Body of pancreas (tissue), 4 donors: ENCODE results near the gene MAN2A1. TPM values are rescaled to one million over a fixed set of nuclear protein-coding genes. Genes with fewer than 3 reads are reported as not detected.

Source experiments
- ATAC-seq: fragments of 150-250 bp; one replicate; pipeline ENCODE4 v1.9.1; 2016
- DNase-seq, 4 donors: peaks; one replicate each; pipeline ENCODE4 v3.0.0-alpha.2; 2019
- H3K27ac ChIP-seq, 4 donors: fragments of 200-600 bp; sonication (generic); 1 replicate in 3 of 4; 2 replicates in 1 of 4; pipeline versions ENCODE4 v1.5.1 to v1.6.1; 2016 to 2019; ENCODE audit warnings: mild to moderate bottlenecking in 1 of 4, mixed read lengths in 1 of 4, moderate library complexity in 1 of 4
- H3K27me3 ChIP-seq, 2 donors: fragments of 200-600 bp; sonication (generic); one replicate each; pipeline ENCODE4 v1.6.0; 2016; ENCODE audit warnings: mild to moderate bottlenecking in 1 of 2
- H3K36me3 ChIP-seq, 2 donors: fragments of 200-600 bp; sonication (generic); replicated peaks in 1 of 2; 2 replicates each; pipeline ENCODE4 v1.5.1; 2016; ENCODE audit warnings: low read depth in 2 of 2; ENCODE audit not compliant: insufficient read depth in 1 of 2
- H3K4me1 ChIP-seq: fragments of 200-600 bp; sonication (generic); one replicate; pipeline ENCODE4 v1.6.0; 2016
- H3K4me3 ChIP-seq, 2 donors: fragments of 200-600 bp; sonication (generic); 1 replicate in 1 of 2; 2 replicates in 1 of 2; pipeline ENCODE4 v1.5.1; 2016 to 2019
- H3K9me3 ChIP-seq, 3 donors: fragments of 200-600 bp; sonication (generic); 1 replicate in 2 of 3; 2 replicates in 1 of 3; pipeline ENCODE4 v1.5.1; 2016
- POLR2A ChIP-seq, 3 donors: fragments of 450-650 bp; IDR thresholded peaks; one replicate each; pipeline ENCODE4 v1.6.1; 2016; ENCODE audit warnings: antibody characterized with exemption in 3 of 3, mild to moderate bottlenecking in 2 of 3
- WGBS, 2 donors: methylation state at CpG; one replicate each; pipeline ENCODE4 v1.1.5; 2017; 5-methylcytosine and 5-hydroxymethylcytosine counted together
- intact Hi-C: fragments of 100-400 bp; cut with DNase I; formaldehyde crosslinking; loops from one replicate; pipeline ENCODE4 v1.15.1; 2023
- total RNA-seq, 2 donors: library from RNA; depleted of rRNA; stranded (reverse); fragments of >200 nt; gene quantifications; one replicate each; pipeline ENCODE4 v1.1.0, GENCODE V29; 2016
- TF ChIP-seq, protein P1 (sequence below), 7 experiments: fragments of 450-650 bp in 4 of 7; fragments of 200-600 bp in 3 of 7; sonication (generic) in 3 of 7; IDR thresholded peaks; one replicate each; pipeline ENCODE4 v1.5.1; 2016 to 2019; ENCODE audit warnings: antibody characterized with exemption in 7 of 7

Gene MAN2A1
- total RNA-seq, 2 donors from 2014 or later = 43.8 to 61.7 TPM

DNA sequence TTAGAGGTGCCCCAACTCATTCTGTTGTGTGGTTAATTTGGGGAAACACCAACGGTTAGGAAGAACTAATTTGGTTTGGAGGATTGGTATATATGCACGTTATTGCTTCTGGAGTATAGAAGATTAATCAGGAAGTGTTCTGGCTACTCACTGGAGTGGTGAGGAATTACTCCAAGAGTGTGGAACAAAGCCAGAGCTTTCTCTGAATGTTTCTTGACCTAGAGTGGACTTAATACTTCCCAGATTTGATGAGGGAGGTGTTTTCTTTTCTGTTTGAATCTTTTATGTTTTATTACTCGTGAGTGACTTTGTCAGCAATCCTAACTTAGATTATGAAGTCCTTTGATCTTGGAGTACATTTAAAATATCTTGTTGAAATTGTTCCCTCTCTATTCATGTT, 163.7 kb downstream of the MAN2A1 start:
- Histone ChIP-seq H3K36me3 (peaks cover 0 to 11% of the 10 kb centered on the region in 2 donors), H3K27ac (no peak overlapping the region), H3K27me3 (no peaks in the 10 kb centered on the region), H3K9me3 (no peaks in the 10 kb centered on the region), H3K4me3 (no peak overlapping the region), H3K4me1 (no peaks in the 10 kb centered on the region)
- 63 to 75% methylated on average over 3 of the region's 3 CpGs for WGBS, 2 donors
- intact Hi-C loops = no loop called here
- ATAC-seq (no peak), DNase-seq (no peak)
- TF ChIP-seq, protein P1, sequence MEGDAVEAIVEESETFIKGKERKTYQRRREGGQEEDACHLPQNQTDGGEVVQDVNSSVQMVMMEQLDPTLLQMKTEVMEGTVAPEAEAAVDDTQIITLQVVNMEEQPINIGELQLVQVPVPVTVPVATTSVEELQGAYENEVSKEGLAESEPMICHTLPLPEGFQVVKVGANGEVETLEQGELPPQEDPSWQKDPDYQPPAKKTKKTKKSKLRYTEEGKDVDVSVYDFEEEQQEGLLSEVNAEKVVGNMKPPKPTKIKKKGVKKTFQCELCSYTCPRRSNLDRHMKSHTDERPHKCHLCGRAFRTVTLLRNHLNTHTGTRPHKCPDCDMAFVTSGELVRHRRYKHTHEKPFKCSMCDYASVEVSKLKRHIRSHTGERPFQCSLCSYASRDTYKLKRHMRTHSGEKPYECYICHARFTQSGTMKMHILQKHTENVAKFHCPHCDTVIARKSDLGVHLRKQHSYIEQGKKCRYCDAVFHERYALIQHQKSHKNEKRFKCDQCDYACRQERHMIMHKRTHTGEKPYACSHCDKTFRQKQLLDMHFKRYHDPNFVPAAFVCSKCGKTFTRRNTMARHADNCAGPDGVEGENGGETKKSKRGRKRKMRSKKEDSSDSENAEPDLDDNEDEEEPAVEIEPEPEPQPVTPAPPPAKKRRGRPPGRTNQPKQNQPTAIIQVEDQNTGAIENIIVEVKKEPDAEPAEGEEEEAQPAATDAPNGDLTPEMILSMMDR (IDR thresholded peaks at IDR 0.05) = no peak
- no peak for TF ChIP-seq POLR2A (IDR thresholded peaks at IDR 0.05)

DNA sequence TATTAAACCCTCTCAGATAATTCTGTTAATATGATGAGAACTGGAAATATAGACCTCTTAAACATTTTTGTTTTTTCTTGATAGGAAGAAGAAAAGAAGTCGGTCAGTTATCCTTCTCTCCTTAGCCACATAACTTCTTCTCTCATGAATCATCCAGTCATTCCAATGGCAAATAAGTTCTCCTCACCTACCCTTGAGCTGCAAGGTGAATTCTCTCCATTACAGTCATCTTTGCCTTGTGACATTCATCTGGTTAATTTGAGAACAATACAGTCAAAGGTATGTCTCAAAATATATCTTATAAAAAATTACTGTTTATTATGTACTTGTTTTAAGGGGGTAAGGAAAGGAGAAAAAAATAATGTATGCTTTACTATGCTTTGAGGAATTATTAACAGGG, 165.3 kb downstream of the MAN2A1 start:
- no peaks in the 10 kb centered on the region for H3K9me3 ChIP-seq
- DNase-seq = no peak
- no peak overlapping the region for H3K27ac ChIP-seq
- intact Hi-C loops = no loop called here
- H3K27me3 ChIP-seq = no peaks in the 10 kb centered on the region
- TF ChIP-seq, protein P1 (IDR thresholded peaks at IDR 0.05) = no peak
- no peak for TF ChIP-seq POLR2A (IDR thresholded peaks at IDR 0.05)
- ATAC-seq = no peak
- H3K4me1 ChIP-seq = no peaks in the 10 kb centered on the region
- peaks cover 0 to 9% of the 10 kb centered on the region in 2 donors for H3K36me3 ChIP-seq
- 96 to 97% methylated on average over 1 of the region's 1 CpG for WGBS, 2 donors
- H3K4me3 ChIP-seq = no peak overlapping the region

DNA sequence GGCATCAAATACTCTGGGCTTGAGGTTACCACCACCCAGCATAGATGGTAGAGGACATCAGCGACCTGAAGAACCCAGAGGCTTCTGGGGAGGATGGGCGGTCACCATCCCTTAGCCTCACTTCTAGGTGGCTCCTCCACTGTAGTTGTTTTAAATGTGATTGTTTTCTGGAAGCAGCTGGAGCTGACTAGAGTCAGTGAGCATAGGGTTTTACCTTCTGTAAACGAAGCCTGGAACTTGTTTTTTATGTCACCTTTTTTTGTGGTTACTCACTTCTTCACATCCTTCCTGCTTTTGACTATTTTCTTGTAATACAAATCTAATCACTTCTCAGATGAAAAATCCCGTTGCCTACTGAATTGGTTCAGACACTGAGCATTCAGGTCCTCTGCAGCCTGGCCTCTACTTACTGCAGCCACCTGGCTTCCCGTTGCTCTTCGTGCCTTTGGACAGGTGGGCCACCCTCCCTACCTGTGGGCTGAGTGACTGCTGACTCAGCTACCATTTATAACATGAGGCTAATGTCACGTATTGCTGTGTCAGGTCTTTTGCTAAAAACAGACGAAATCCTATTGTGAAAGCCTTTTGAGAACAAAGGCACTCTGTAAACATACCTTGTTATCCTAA, 167.8 kb downstream of the MAN2A1 start:
- intact Hi-C loops = no loop called here
- H3K36me3 ChIP-seq = peaks cover 0 to 11% of the 10 kb centered on the region in 2 donors

DNA sequence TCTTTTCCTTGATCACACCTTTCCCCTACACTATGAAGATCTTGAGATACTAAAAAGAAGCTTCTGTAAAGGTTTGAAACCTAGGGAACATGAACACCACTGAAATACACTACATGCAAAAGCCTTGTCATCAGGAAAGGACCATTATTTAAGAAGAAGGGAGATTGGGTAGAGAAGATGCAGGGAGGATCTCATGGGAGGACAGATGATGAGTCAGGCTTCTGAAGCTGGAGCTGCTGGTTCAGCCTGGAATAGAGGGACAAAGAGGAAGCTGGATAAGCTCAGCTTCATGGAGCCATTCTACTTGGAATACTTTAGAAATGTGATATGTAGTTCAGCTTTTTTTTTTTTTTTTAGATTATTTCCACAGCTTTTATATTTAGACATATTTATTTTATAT, 169.8 kb downstream of the MAN2A1 start:
- Histone ChIP-seq H3K4me3 (no peak overlapping the region), H3K9me3 (no peaks in the 10 kb centered on the region), H3K27me3 (no peaks in the 10 kb centered on the region), H3K4me1 (no peaks in the 10 kb centered on the region), H3K36me3 (peaks cover 0 to 11% of the 10 kb centered on the region in 2 donors), H3K27ac (no peak overlapping the region)
- TF ChIP-seq, protein P1 (IDR thresholded peaks at IDR 0.05) = no peak
- TF ChIP-seq POLR2A (IDR thresholded peaks at IDR 0.05) = no peak
- intact Hi-C loops = no loop called here
- ATAC-seq (no peak), DNase-seq (no peak)

More for the DNA sequence above, 167.8 kb downstream of the MAN2A1 start:
- Histone ChIP-seq H3K27ac (no peak overlapping the region), H3K9me3 (no peaks in the 10 kb centered on the region), H3K27me3 (no peaks in the 10 kb centered on the region), H3K4me3 (no peak overlapping the region), H3K4me1 (no peaks in the 10 kb centered on the region)
- 66 to 86% methylated on average over 8 of the region's 8 CpGs for WGBS, 2 donors
- TF ChIP-seq, protein P1 (IDR thresholded peaks at IDR 0.05) = no peak
- no peak for TF ChIP-seq POLR2A (IDR thresholded peaks at IDR 0.05)
- peak in 3 of 4 donors; percentile 12 to 29 (median 18) for DNase-seq
- peak; percentile 21 for ATAC-seq

DNA sequence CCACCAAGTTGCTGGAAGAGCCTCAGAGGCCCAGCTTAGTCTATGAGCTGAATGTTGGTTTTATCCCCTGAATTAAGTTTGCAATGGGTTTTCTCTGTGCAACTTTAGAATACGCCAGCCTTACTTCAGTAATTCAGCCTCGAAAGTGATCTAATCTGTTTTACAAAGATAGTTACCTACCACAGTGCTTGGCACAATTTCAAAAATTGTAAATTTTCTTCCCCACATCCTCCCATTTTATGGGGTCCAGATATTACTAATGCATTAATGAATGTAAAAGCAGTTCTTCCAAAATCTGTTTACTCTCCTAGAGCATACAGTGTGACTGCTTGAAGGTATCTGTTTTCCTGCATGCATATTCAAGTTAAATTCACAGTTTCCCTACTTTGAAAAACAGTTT, 172.6 kb downstream of the MAN2A1 start:
- TF ChIP-seq, protein P1 (IDR thresholded peaks at IDR 0.05) = no peak
- no peak for TF ChIP-seq POLR2A (IDR thresholded peaks at IDR 0.05)
- DNase-seq = no peak
- ATAC-seq = no peak
- Histone ChIP-seq H3K4me3 (no peak overlapping the region), H3K9me3 (no peaks in the 10 kb centered on the region), H3K36me3 (peaks cover 0 to 10% of the 10 kb centered on the region in 2 donors), H3K27ac (no peak overlapping the region), H3K4me1 (peaks cover 8% of the 10 kb centered on the region), H3K27me3 (no peaks in the 10 kb centered on the region)
- intact Hi-C loops = no loop called here
- WGBS, 2 donors = 91 to 95% methylated on average over 2 of the region's 2 CpGs
